C4-2B (cell line): ENCODE data around the gene RAB3D.

Experiments used
- H3K27ac ChIP-seq: fragments of 450-650 bp; 2 replicates; pipeline ENCODE4 v1.5.1; 2017
- ZFX ChIP-seq: fragments of 450-650 bp; IDR thresholded peaks from 2 replicates; pipeline ENCODE4 v1.6.1; 2017
- TF ChIP-seq, protein P1 (sequence below): fragments of 450-650 bp; conservative IDR thresholded peaks from 2 replicates; pipeline ENCODE4 v1.5.1; 2017; ENCODE audit warnings: mild to moderate bottlenecking

RAB3D gene

DNA sequence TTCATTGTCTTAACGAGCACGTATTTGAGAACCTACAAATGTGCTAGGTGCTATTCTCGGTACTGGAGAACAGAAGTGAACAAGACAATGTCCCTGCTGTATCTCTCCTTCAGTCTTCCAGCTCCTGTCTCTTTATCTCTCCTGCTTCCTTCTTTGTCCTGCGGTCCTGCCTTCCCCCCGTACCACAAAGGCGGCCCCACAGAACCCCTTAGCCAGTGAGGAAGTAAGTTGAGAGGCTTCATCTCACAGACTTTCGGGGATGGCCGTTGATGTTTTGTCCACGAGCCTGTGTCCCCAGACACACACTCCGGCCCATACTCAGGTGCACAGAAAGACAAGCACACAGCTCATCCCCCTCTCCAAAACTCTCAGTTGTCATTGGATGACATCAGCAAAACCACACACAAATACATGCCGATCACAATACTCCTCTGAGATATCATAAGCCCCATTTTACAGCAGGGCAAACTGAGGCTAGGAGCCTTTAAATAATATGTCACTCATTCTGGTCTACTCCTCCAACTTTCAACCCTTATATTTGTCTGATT lies 34.5 kb upstream of the RAB3D start:
- peak overlapping the region; percentile 89 for H3K27ac ChIP-seq
- TF ChIP-seq ZFX: no peak
- TF ChIP-seq, protein P1, sequence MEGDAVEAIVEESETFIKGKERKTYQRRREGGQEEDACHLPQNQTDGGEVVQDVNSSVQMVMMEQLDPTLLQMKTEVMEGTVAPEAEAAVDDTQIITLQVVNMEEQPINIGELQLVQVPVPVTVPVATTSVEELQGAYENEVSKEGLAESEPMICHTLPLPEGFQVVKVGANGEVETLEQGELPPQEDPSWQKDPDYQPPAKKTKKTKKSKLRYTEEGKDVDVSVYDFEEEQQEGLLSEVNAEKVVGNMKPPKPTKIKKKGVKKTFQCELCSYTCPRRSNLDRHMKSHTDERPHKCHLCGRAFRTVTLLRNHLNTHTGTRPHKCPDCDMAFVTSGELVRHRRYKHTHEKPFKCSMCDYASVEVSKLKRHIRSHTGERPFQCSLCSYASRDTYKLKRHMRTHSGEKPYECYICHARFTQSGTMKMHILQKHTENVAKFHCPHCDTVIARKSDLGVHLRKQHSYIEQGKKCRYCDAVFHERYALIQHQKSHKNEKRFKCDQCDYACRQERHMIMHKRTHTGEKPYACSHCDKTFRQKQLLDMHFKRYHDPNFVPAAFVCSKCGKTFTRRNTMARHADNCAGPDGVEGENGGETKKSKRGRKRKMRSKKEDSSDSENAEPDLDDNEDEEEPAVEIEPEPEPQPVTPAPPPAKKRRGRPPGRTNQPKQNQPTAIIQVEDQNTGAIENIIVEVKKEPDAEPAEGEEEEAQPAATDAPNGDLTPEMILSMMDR: no peak

DNA sequence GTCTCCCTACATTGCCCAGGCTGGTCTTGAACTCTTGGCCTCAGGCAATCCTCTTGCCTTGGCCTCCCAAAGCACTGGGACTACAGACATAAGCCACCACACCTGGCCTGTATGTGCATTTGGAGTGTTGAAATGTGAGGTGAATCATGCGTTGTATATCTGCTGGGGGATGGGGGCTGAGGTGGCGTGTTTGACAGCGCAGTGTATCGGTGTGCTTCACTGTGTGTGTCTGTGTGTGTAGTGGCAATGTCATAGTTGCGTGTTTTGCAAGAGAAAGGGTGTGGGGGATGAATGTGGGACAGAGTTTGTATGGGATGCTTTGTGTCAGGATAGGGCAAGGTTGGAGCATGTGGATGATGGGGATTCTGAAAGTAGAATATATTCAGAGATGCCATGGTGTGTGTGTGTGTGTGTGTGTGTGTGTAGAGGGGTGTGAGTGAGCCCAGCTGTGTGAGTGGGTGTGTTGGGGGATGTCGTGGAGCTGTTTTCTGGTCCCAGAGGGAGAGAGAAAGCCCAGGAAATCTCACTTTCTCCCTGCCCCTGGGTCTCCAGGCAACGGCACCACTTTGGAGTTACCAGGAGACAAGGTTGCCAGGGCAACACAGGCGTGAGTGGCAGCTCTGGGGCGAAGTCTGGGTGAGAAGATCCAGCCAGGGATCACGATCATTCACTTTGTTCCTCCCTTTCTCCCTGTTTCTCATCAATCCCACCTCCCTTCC lies 33.9 kb upstream of the RAB3D start:
- TF ChIP-seq, protein P1: no peak
- no peak for TF ChIP-seq ZFX
- peak overlapping the region; percentile 89 for H3K27ac ChIP-seq

- no peak overlapping the region for H3K27ac ChIP-seq
- no peak for TF ChIP-seq ZFX
- TF ChIP-seq, protein P1: no peak
Measured at GRCh38 chr19:11370744-11371143, 31.3 kb upstream of the RAB3D start.

- no peak overlapping the region for H3K27ac ChIP-seq
Measured at GRCh38 chr19:11367528-11367927, 28.1 kb upstream of the RAB3D start.

GRCh38 chr19:11365557-11366117 lies 26.2 kb upstream of the RAB3D start:
- no peak for TF ChIP-seq ZFX
- TF ChIP-seq, protein P1: no peak

More at GRCh38 chr19:11367528-11367927, 28.1 kb upstream of the RAB3D start:
- TF ChIP-seq ZFX: no peak
- TF ChIP-seq, protein P1: no peak

DNA sequence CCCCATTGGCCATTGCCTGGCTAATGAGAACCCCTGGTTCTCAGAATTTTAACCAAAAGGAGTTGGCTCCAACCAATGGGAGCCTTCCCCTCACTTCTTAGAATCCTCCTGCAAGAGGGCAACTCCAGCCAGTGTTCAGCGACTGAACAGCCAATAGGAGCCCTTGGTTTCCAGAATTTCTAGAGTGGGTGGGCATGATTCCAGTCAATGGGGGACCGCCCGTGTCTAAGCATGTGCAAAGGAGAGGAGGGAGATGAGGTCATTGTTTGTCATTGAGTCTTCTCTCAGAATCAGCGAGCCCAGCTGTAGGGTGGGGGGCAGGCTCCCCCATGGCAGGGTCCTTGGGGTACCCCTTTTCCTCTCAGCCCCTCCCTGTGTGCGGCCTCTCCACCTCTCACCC lies 25.5 kb upstream of the RAB3D start:
- no peak overlapping the region for H3K27ac ChIP-seq
- TF ChIP-seq ZFX: no peak
- TF ChIP-seq, protein P1: no peak

More at GRCh38 chr19:11365557-11366117, 26.2 kb upstream of the RAB3D start:
- no peak overlapping the region for H3K27ac ChIP-seq

GRCh38 chr19:11364296-11364904 lies 24.9 kb upstream of the RAB3D start:
- no peak overlapping the region for H3K27ac ChIP-seq
- TF ChIP-seq ZFX: no peak
- TF ChIP-seq, protein P1: no peak
